ENCODE results near the gene NTF4.
"Not testable (repeated sequence)": the region's sequence is repeated elsewhere in the genome, so short reads cannot be mapped to it uniquely, and the experiment has no call there.

The NTF4 gene

DNA sequence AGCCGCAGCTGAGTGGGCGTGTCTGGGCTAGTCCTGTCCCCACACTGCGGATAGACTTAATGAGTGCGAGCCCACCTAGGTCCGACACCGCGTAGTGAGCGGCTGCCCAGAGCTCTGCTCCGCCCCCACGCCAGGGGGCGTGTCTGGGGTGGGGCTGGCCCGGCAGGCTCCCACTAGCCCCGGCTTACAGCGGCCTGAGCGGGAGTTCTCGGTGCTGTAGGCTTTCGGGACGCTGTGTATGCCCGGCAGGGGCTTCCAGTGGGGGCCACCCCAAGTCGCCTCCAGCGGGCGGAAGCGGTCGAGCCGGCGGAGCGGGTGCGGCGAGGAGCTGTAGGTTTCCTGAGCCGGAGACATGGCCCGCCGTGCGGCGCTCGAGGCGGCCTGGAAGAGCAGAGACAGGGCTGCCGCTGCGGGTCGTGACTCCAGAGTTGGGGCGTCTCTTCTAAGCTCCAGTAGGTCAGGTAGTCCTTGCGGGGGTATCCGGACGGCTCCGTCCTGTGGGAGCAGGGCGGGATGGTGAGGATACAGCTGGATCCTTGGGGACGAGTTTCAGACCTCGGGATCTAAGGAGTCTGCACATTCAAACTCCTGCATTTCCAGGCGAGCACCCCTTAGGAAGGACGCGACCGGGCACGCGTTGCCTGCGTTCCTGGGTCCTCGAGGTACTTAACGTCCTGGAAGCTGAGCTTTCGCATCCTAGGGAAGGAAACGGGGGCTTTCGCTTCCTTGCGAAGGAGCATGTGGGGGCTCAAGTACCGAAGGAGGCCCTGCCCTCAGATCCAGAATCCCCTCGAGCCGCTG lies 8.3 kb downstream of the NTF4 start:
- H3K4me3 ChIP-seq (ENCODE audit: low read depth, low read length), result peak overlapping the region; percentile 36
- TF ChIP-seq, protein P1, sequence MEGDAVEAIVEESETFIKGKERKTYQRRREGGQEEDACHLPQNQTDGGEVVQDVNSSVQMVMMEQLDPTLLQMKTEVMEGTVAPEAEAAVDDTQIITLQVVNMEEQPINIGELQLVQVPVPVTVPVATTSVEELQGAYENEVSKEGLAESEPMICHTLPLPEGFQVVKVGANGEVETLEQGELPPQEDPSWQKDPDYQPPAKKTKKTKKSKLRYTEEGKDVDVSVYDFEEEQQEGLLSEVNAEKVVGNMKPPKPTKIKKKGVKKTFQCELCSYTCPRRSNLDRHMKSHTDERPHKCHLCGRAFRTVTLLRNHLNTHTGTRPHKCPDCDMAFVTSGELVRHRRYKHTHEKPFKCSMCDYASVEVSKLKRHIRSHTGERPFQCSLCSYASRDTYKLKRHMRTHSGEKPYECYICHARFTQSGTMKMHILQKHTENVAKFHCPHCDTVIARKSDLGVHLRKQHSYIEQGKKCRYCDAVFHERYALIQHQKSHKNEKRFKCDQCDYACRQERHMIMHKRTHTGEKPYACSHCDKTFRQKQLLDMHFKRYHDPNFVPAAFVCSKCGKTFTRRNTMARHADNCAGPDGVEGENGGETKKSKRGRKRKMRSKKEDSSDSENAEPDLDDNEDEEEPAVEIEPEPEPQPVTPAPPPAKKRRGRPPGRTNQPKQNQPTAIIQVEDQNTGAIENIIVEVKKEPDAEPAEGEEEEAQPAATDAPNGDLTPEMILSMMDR (IDR thresholded peaks at IDR 0.05; ENCODE audit: borderline replicate concordance, insufficient read depth, low read depth, low read length), result no peak

DNA sequence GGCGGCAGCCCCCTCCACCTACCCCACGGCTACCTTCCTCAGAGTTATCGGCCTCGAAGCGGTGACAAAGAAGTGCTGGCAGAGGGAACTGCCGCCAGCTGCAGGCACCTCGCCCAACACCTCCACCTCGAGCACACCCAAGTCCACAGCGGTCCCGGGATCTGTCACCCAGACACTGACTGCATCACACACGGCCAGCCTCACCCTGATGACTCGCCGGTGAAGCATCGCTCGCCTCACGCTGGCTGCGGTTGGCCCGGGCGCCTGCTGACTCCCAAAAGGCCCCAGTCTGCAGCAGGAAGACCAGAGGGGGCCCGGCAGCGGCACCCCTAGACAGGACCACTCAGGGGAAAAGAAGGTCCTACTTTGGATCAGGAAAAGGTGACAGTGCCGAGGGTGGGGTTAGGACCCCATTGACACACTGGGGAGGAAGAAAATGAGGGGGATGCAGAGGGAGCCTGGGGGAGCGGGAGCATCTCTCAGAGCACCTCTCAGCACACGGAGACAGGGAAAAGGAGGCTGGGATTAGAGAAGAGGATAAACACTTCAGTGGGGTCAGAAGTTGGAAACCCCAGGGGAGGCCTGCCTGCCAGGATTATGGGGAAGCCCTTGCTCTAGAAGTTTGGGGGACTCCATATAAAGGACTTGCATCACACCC lies 14.1 kb downstream of the NTF4 start:
- not testable (repeated sequence) for H3K4me3 ChIP-seq (ENCODE audit: low read depth, low read length)

GRCh38 chr19:49049834-49050233 lies 14.8 kb downstream of the NTF4 start:
- H3K4me3 ChIP-seq (ENCODE audit: low read depth, low read length), result not testable (repeated sequence)

GRCh38 chr19:49049011-49049410 lies 15.6 kb downstream of the NTF4 start, which contains the start of gene CGB8:
CGB8 (minus strand) TSS chr19:49049111; CDS start chr19:49048739, 372 bp downstream.
- H3K4me3 ChIP-seq (ENCODE audit: low read depth, low read length), result not testable (repeated sequence)

GRCh38 chr19:49043548-49043947 lies 21.1 kb downstream of the NTF4 start, which contains the start of gene CGB5:
CGB5 (plus strand) TSS chr19:49043848; CDS start chr19:49044210, 362 bp downstream.
- not testable (repeated sequence) for H3K4me3 ChIP-seq (ENCODE audit: low read depth, low read length)

GRCh38 chr19:49042666-49043065 lies 22.0 kb downstream of the NTF4 start:
- H3K4me3 ChIP-seq (ENCODE audit: low read depth, low read length), result not testable (repeated sequence)

DNA sequence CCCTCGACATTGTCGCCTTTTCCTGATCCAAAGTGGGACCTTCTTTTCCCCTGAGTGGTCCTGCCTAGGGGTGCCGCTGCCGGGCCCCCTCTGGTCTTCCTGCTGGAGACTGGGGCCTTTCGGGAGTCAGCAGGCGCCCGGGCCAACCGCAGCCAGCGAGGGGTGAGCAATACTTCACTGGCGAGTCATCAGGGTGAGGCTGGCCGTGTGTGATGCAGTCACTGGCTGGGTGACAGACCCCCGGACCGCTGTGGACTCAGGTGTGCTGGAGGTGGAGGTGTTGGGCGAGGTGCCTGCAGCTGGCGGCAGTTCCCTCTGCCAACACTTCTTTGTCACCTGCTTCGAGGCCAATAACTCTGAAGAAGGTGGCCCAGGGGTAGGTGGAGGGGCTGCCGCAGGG lies 22.4 kb downstream of the NTF4 start:
- H3K4me3 ChIP-seq (ENCODE audit: low read depth, low read length), result no peak overlapping the region
- TF ChIP-seq, protein P1 (IDR thresholded peaks at IDR 0.05; ENCODE audit: borderline replicate concordance, insufficient read depth, low read depth, low read length), result no peak

DNA sequence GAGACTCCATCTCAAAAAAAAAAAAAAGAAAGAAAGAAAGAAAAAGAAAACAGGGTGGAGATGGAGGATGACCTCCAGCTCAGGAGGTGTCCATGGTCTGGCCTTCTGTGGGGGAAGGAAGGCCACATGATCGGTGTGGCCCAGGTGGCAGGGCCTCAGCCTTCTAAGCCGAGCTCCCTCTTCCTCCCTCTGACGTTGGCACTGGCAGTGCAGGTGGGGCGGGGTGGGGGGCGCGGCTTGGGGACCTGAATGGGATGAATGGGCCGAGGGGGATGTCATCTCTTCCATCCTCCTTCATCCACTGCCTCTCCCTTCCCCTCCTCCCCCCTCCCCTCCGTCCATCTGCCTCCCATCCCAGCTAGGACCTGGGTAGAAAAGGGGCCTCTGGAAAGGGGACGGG lies 24.9 kb downstream of the NTF4 start:
- not testable (repeated sequence) for H3K4me3 ChIP-seq (ENCODE audit: low read depth, low read length)

DNA sequence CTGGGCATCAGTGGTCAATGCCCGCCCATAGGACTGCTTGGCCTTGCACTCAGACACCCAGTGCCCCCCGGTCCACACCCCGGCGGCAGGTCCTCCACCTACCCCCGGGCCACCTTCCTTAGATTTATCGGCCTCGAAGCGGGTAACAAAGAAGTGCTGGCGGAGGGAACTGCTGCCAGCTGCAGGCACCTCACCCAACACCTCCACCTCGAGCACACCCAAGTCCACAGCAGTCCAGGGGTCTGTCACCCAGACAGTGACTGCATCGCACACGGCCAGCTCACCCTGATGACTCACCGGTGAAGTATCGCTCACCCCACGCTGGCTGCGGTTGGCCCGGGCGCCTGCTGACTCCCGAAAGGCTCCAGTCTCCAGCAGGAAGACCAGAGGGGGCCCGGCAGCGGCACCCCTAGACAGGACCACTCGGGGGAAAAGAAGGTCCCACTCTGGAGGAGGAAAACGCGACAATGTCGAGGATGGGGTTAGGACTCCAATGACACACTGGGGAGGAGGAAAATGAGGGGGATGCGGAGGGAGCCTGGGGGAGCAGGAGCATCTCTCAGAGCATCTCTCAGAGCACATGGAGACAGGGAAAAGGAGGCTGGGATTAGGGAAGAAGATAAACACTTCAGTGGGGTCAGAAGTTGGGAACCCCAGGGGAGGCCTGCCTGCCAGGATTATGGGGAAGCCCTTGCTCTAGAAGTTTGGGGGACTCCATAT lies 25.9 kb downstream of the NTF4 start:
- not testable (repeated sequence) for H3K4me3 ChIP-seq (ENCODE audit: low read depth, low read length)

DNA sequence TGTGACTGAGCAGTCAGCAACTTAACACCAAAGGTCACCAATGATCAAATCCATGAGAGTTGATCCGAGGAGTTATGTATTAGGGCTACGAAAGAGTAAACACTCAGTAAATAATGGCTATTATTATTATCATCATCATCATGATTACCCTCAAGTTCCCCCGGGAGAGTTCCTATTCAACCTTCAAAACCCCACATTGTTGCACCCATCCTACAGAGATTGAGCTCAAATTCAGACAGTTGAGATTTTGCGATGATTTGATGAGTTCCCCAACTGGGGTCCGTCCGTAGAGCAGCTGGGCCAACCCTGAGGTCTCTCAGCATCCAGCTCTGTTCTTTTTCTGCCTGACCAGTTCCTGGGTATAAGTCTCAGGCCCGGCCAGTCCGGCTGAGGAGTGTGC lies 26.5 kb downstream of the NTF4 start:
- not testable (repeated sequence) for H3K4me3 ChIP-seq (ENCODE audit: low read depth, low read length)

GRCh38 chr19:49036815-49037214 lies 27.8 kb downstream of the NTF4 start, which contains the start of gene CGB1:
CGB1 (minus strand) TSS chr19:49036895; CDS start chr19:49036711, 184 bp downstream.
- TF ChIP-seq, protein P1 (IDR thresholded peaks at IDR 0.05; ENCODE audit: borderline replicate concordance, insufficient read depth, low read depth, low read length), result peak; percentile 67
- not testable (repeated sequence) for H3K4me3 ChIP-seq (ENCODE audit: low read depth, low read length)
